ENCODE data around the gene MACROD1. TPM values are rescaled to one million over a fixed set of nuclear protein-coding genes. Genes with fewer than 3 reads are reported as not detected.

Gene MACROD1
- total RNA-seq, 1 donor from 2014 or later: 91.9 TPM

GRCh38 chr11:64013141-64013896 is 152.6 kb downstream of the MACROD1 start:
- no peak overlapping the region for H3K27ac ChIP-seq (ENCODE audit: low read depth, low read length)
- H3K4me1 ChIP-seq (ENCODE audit: control insufficient read depth in 3 of 3, insufficient read depth in 3 of 3, low read length in 3 of 3): peaks cover 0 to 2% (median 1%) of the 10 kb centered on the region in 3 donors
- H3K27me3 ChIP-seq (ENCODE audit: control insufficient read depth in 3 of 3, insufficient read depth in 3 of 3, low read length in 3 of 3): no peaks in the 10 kb centered on the region
- no peaks in the 10 kb centered on the region for H3K36me3 ChIP-seq (ENCODE audit: control insufficient read depth in 3 of 3, insufficient read depth in 3 of 3, low read length in 3 of 3)
- H3K9ac ChIP-seq (ENCODE audit: low read depth in 1 of 3, low read length in 3 of 3): no peak overlapping the region
- H3K4me3 ChIP-seq (ENCODE audit: low read length in 3 of 3): no peak overlapping the region
- no peaks in the 10 kb centered on the region for H3K9me3 ChIP-seq (ENCODE audit: control insufficient read depth in 3 of 3, low read length in 3 of 3)

GRCh38 chr11:64011371-64011770 is 154.5 kb downstream of the MACROD1 start:
- Histone ChIP-seq H3K27me3 (ENCODE audit: control insufficient read depth in 3 of 3, insufficient read depth in 3 of 3, low read length in 3 of 3) (no peaks in the 10 kb centered on the region), H3K4me3 (ENCODE audit: low read length in 3 of 3) (no peak overlapping the region), H3K36me3 (ENCODE audit: control insufficient read depth in 3 of 3, insufficient read depth in 3 of 3, low read length in 3 of 3) (no peaks in the 10 kb centered on the region), H3K27ac (ENCODE audit: low read depth, low read length) (no peak overlapping the region), H3K4me1 (ENCODE audit: control insufficient read depth in 3 of 3, insufficient read depth in 3 of 3, low read length in 3 of 3) (peaks cover 6 to 17% (median 14%) of the 10 kb centered on the region in 3 donors), H3K9ac (ENCODE audit: low read depth in 1 of 3, low read length in 3 of 3) (no peak overlapping the region), H3K9me3 (ENCODE audit: control insufficient read depth in 3 of 3, low read length in 3 of 3) (no peaks in the 10 kb centered on the region)

GRCh38 chr11:64010783-64011182 is 155.1 kb downstream of the MACROD1 start:
- Histone ChIP-seq H3K27ac (ENCODE audit: low read depth, low read length) (no peak overlapping the region), H3K27me3 (ENCODE audit: control insufficient read depth in 3 of 3, insufficient read depth in 3 of 3, low read length in 3 of 3) (no peaks in the 10 kb centered on the region), H3K4me3 (ENCODE audit: low read length in 3 of 3) (no peak overlapping the region), H3K36me3 (ENCODE audit: control insufficient read depth in 3 of 3, insufficient read depth in 3 of 3, low read length in 3 of 3) (no peaks in the 10 kb centered on the region), H3K9me3 (ENCODE audit: control insufficient read depth in 3 of 3, low read length in 3 of 3) (no peaks in the 10 kb centered on the region), H3K4me1 (ENCODE audit: control insufficient read depth in 3 of 3, insufficient read depth in 3 of 3, low read length in 3 of 3) (peaks cover 6 to 17% (median 17%) of the 10 kb centered on the region in 3 donors), H3K9ac (ENCODE audit: low read depth in 1 of 3, low read length in 3 of 3) (no peak overlapping the region)

GRCh38 chr11:64009710-64010109 is 156.2 kb downstream of the MACROD1 start:
- H3K9me3 ChIP-seq (ENCODE audit: control insufficient read depth in 3 of 3, low read length in 3 of 3): no peaks in the 10 kb centered on the region
- H3K27me3 ChIP-seq (ENCODE audit: control insufficient read depth in 3 of 3, insufficient read depth in 3 of 3, low read length in 3 of 3): no peaks in the 10 kb centered on the region

GRCh38 chr11:64008914-64009633 is 156.8 kb downstream of the MACROD1 start:
- H3K36me3 ChIP-seq (ENCODE audit: control insufficient read depth in 3 of 3, insufficient read depth in 3 of 3, low read length in 3 of 3): peaks cover 0 to under 1% (median 0%) of the 10 kb centered on the region in 3 donors
- H3K4me3 ChIP-seq (ENCODE audit: low read length in 3 of 3): no peak overlapping the region
- no peak overlapping the region for H3K9ac ChIP-seq (ENCODE audit: low read depth in 1 of 3, low read length in 3 of 3)
- H3K27me3 ChIP-seq (ENCODE audit: control insufficient read depth in 3 of 3, insufficient read depth in 3 of 3, low read length in 3 of 3): no peaks in the 10 kb centered on the region
- H3K27ac ChIP-seq (ENCODE audit: low read depth, low read length): no peak overlapping the region
- peaks cover 6 to 17% (median 17%) of the 10 kb centered on the region in 3 donors for H3K4me1 ChIP-seq (ENCODE audit: control insufficient read depth in 3 of 3, insufficient read depth in 3 of 3, low read length in 3 of 3)
- H3K9me3 ChIP-seq (ENCODE audit: control insufficient read depth in 3 of 3, low read length in 3 of 3): no peaks in the 10 kb centered on the region

More at GRCh38 chr11:64009710-64010109, 156.2 kb downstream of the MACROD1 start:
- Histone ChIP-seq H3K9ac (ENCODE audit: low read depth in 1 of 3, low read length in 3 of 3) (no peak overlapping the region), H3K4me3 (ENCODE audit: low read length in 3 of 3) (no peak overlapping the region), H3K27ac (ENCODE audit: low read depth, low read length) (no peak overlapping the region), H3K4me1 (ENCODE audit: control insufficient read depth in 3 of 3, insufficient read depth in 3 of 3, low read length in 3 of 3) (peaks cover 6 to 17% (median 17%) of the 10 kb centered on the region in 3 donors), H3K36me3 (ENCODE audit: control insufficient read depth in 3 of 3, insufficient read depth in 3 of 3, low read length in 3 of 3) (no peaks in the 10 kb centered on the region)

- no peaks in the 10 kb centered on the region for H3K27me3 ChIP-seq (ENCODE audit: control insufficient read depth in 3 of 3, insufficient read depth in 3 of 3, low read length in 3 of 3)
- H3K36me3 ChIP-seq (ENCODE audit: control insufficient read depth in 3 of 3, insufficient read depth in 3 of 3, low read length in 3 of 3): peaks cover 0 to 6% (median 0%) of the 10 kb centered on the region in 3 donors
- peak overlapping the region in 1 of 3 donors; percentile 57 for H3K9ac ChIP-seq (ENCODE audit: low read depth in 1 of 3, low read length in 3 of 3)
- peaks cover 6 to 17% (median 17%) of the 10 kb centered on the region in 3 donors for H3K4me1 ChIP-seq (ENCODE audit: control insufficient read depth in 3 of 3, insufficient read depth in 3 of 3, low read length in 3 of 3)
- no peaks in the 10 kb centered on the region for H3K9me3 ChIP-seq (ENCODE audit: control insufficient read depth in 3 of 3, low read length in 3 of 3)
- H3K27ac ChIP-seq (ENCODE audit: low read depth, low read length): no peak overlapping the region
- H3K4me3 ChIP-seq (ENCODE audit: low read length in 3 of 3): peak overlapping the region in 1 of 3 donors; percentile 46
Observed at GRCh38 chr11:64008283-64008913, 157.5 kb downstream of the MACROD1 start.

GRCh38 chr11:64007629-64008282 is 158.2 kb downstream of the MACROD1 start:
- Histone ChIP-seq H3K4me1 (ENCODE audit: control insufficient read depth in 3 of 3, insufficient read depth in 3 of 3, low read length in 3 of 3) (peaks cover 6 to 17% (median 17%) of the 10 kb centered on the region in 3 donors), H3K27me3 (ENCODE audit: control insufficient read depth in 3 of 3, insufficient read depth in 3 of 3, low read length in 3 of 3) (no peaks in the 10 kb centered on the region), H3K27ac (ENCODE audit: low read depth, low read length) (no peak overlapping the region), H3K4me3 (ENCODE audit: low read length in 3 of 3) (peak overlapping the region; percentile 43 to 46 (median 45)), H3K9ac (ENCODE audit: low read depth in 1 of 3, low read length in 3 of 3) (peak overlapping the region in 2 of 3 donors; percentile 23 to 57), H3K9me3 (ENCODE audit: control insufficient read depth in 3 of 3, low read length in 3 of 3) (no peaks in the 10 kb centered on the region), H3K36me3 (ENCODE audit: control insufficient read depth in 3 of 3, insufficient read depth in 3 of 3, low read length in 3 of 3) (peaks cover 0 to 6% (median 0%) of the 10 kb centered on the region in 3 donors)

GRCh38 chr11:64007160-64007628 is 158.7 kb downstream of the MACROD1 start:
- H3K4me3 ChIP-seq (ENCODE audit: low read length in 3 of 3): peak overlapping the region; percentile 43 to 46 (median 45)
- peaks cover 0 to 6% (median 0%) of the 10 kb centered on the region in 3 donors for H3K36me3 ChIP-seq (ENCODE audit: control insufficient read depth in 3 of 3, insufficient read depth in 3 of 3, low read length in 3 of 3)
- H3K27ac ChIP-seq (ENCODE audit: low read depth, low read length): no peak overlapping the region
- H3K9ac ChIP-seq (ENCODE audit: low read depth in 1 of 3, low read length in 3 of 3): no peak overlapping the region
- peaks cover 9 to 21% (median 19%) of the 10 kb centered on the region in 3 donors for H3K4me1 ChIP-seq (ENCODE audit: control insufficient read depth in 3 of 3, insufficient read depth in 3 of 3, low read length in 3 of 3)
- no peaks in the 10 kb centered on the region for H3K9me3 ChIP-seq (ENCODE audit: control insufficient read depth in 3 of 3, low read length in 3 of 3)
- no peaks in the 10 kb centered on the region for H3K27me3 ChIP-seq (ENCODE audit: control insufficient read depth in 3 of 3, insufficient read depth in 3 of 3, low read length in 3 of 3)

GRCh38 chr11:64006398-64006797 is 159.5 kb downstream of the MACROD1 start:
- Histone ChIP-seq H3K4me1 (ENCODE audit: control insufficient read depth in 3 of 3, insufficient read depth in 3 of 3, low read length in 3 of 3) (peaks cover 17 to 29% (median 27%) of the 10 kb centered on the region in 3 donors), H3K9ac (ENCODE audit: low read depth in 1 of 3, low read length in 3 of 3) (peak overlapping the region in 1 of 3 donors; percentile 3), H3K4me3 (ENCODE audit: low read length in 3 of 3) (no peak overlapping the region), H3K27ac (ENCODE audit: low read depth, low read length) (no peak overlapping the region), H3K27me3 (ENCODE audit: control insufficient read depth in 3 of 3, insufficient read depth in 3 of 3, low read length in 3 of 3) (no peaks in the 10 kb centered on the region), H3K9me3 (ENCODE audit: control insufficient read depth in 3 of 3, low read length in 3 of 3) (no peaks in the 10 kb centered on the region), H3K36me3 (ENCODE audit: control insufficient read depth in 3 of 3, insufficient read depth in 3 of 3, low read length in 3 of 3) (peaks cover 0 to 6% (median 0%) of the 10 kb centered on the region in 3 donors)
